ENCODE results near the gene RAB11FIP4.

Gene RAB11FIP4

DNA sequence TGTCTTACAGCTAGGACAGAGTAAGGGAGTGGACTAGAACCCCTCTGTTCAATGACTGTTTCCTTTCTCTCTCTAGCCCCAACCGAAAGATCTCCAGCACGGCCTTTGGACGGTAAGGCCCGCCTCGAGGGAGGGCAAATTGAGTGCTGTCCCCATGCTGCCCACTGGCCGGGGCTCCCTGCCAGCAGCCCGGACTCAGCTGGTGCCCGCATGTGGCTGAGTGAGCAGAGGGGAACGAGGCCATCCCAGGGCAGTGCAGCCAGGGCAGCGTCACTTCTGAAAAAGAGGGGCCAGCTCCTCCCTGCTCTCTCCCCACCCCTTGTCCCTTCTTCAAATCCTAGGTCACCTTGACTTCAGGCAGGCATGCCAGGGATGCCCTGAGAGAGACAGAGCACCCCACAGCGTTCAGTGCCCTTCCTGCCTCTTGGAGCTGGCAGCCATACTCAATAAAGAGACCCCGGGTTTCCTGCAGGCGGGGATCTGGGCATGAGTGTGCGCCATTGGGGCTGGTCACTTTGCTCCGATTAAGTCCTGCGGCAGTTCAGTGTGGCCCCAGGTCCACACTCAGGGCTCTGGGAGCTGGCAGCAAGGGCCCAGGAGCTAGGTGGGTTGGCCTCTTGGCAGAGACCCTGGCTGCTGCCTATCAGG is 130.9 kb downstream of the RAB11FIP4 start:
- no peak overlapping the region for H3K4me2 ChIP-seq (ENCODE audit: insufficient read depth, low read length)
- no peak for ATAC-seq (ENCODE audit: insufficient read depth, low read depth)

GRCh38 chr17:31522987-31523495 is 131.6 kb downstream of the RAB11FIP4 start:
- no peaks in the 10 kb centered on the region for H3K27me3 ChIP-seq (ENCODE audit: insufficient read depth, low read length, poor library complexity)
- no peak overlapping the region for H3K4me2 ChIP-seq (ENCODE audit: insufficient read depth, low read length)
- no peak overlapping the region for H3K27ac ChIP-seq (ENCODE audit: low read length)
- no peaks in the 10 kb centered on the region for H3K79me2 ChIP-seq (ENCODE audit: insufficient read depth, low read length)
- H3K36me3 ChIP-seq (ENCODE audit: insufficient read depth, low read length): no peaks in the 10 kb centered on the region
- no peak overlapping the region for H3K9ac ChIP-seq (ENCODE audit: low read depth, low read length)
- no peaks in the 10 kb centered on the region for H4K20me1 ChIP-seq (ENCODE audit: insufficient read depth, low read length)
- peaks cover 12% of the 10 kb centered on the region for H3K9me3 ChIP-seq (ENCODE audit: insufficient read depth, low read length, severe bottlenecking)
- TF ChIP-seq, protein P1, sequence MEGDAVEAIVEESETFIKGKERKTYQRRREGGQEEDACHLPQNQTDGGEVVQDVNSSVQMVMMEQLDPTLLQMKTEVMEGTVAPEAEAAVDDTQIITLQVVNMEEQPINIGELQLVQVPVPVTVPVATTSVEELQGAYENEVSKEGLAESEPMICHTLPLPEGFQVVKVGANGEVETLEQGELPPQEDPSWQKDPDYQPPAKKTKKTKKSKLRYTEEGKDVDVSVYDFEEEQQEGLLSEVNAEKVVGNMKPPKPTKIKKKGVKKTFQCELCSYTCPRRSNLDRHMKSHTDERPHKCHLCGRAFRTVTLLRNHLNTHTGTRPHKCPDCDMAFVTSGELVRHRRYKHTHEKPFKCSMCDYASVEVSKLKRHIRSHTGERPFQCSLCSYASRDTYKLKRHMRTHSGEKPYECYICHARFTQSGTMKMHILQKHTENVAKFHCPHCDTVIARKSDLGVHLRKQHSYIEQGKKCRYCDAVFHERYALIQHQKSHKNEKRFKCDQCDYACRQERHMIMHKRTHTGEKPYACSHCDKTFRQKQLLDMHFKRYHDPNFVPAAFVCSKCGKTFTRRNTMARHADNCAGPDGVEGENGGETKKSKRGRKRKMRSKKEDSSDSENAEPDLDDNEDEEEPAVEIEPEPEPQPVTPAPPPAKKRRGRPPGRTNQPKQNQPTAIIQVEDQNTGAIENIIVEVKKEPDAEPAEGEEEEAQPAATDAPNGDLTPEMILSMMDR (IDR thresholded peaks at IDR 0.05; ENCODE audit: borderline replicate concordance, extremely low read depth, low read length, poor library complexity, severe bottlenecking): no peak
- no peak overlapping the region for H2AFZ ChIP-seq (ENCODE audit: low read depth, low read length)
- no peaks in the 10 kb centered on the region for H3K4me1 ChIP-seq (ENCODE audit: insufficient read depth, low read length)
- no peak for DNase-seq
- no peak overlapping the region for H3K4me3 ChIP-seq (ENCODE audit: low read depth in 1 of 2, low read length in 2 of 2)
- no peak for ATAC-seq (ENCODE audit: insufficient read depth, low read depth)

More for the DNA sequence above, 130.9 kb downstream of the RAB11FIP4 start:
- no peak for DNase-seq
- H3K9me3 ChIP-seq (ENCODE audit: insufficient read depth, low read length, severe bottlenecking): peaks cover 12% of the 10 kb centered on the region
- H3K9ac ChIP-seq (ENCODE audit: low read depth, low read length): no peak overlapping the region
- H3K27ac ChIP-seq (ENCODE audit: low read length): no peak overlapping the region
- H3K79me2 ChIP-seq (ENCODE audit: insufficient read depth, low read length): no peaks in the 10 kb centered on the region
- H3K27me3 ChIP-seq (ENCODE audit: insufficient read depth, low read length, poor library complexity): no peaks in the 10 kb centered on the region
- H3K36me3 ChIP-seq (ENCODE audit: insufficient read depth, low read length): no peaks in the 10 kb centered on the region
- H3K4me3 ChIP-seq (ENCODE audit: low read depth in 1 of 2, low read length in 2 of 2): no peak overlapping the region
- TF ChIP-seq, protein P1 (IDR thresholded peaks at IDR 0.05; ENCODE audit: borderline replicate concordance, extremely low read depth, low read length, poor library complexity, severe bottlenecking): no peak
- TF ChIP-seq EZH2 (IDR thresholded peaks at IDR 0.05; ENCODE audit: borderline replicate concordance, low read depth, low read length, severe bottlenecking): no peak
- H3K4me1 ChIP-seq (ENCODE audit: insufficient read depth, low read length): no peaks in the 10 kb centered on the region
- no peak overlapping the region for H2AFZ ChIP-seq (ENCODE audit: low read depth, low read length)
- no peaks in the 10 kb centered on the region for H4K20me1 ChIP-seq (ENCODE audit: insufficient read depth, low read length)

- Histone ChIP-seq H2AFZ (ENCODE audit: low read depth, low read length) (no peak overlapping the region), H3K79me2 (ENCODE audit: insufficient read depth, low read length) (no peaks in the 10 kb centered on the region), H3K4me2 (ENCODE audit: insufficient read depth, low read length) (no peak overlapping the region), H3K4me3 (ENCODE audit: low read depth in 1 of 2, low read length in 2 of 2) (no peak overlapping the region), H3K27me3 (ENCODE audit: insufficient read depth, low read length, poor library complexity) (no peaks in the 10 kb centered on the region), H3K27ac (ENCODE audit: low read length) (no peak overlapping the region), H3K9me3 (ENCODE audit: insufficient read depth, low read length, severe bottlenecking) (peaks cover 12% of the 10 kb centered on the region), H4K20me1 (ENCODE audit: insufficient read depth, low read length) (no peaks in the 10 kb centered on the region), H3K9ac (ENCODE audit: low read depth, low read length) (no peak overlapping the region), H3K4me1 (ENCODE audit: insufficient read depth, low read length) (no peaks in the 10 kb centered on the region), H3K36me3 (ENCODE audit: insufficient read depth, low read length) (no peaks in the 10 kb centered on the region)
- ATAC-seq (ENCODE audit: insufficient read depth, low read depth): no peak
- TF ChIP-seq, protein P1 (IDR thresholded peaks at IDR 0.05; ENCODE audit: borderline replicate concordance, extremely low read depth, low read length, poor library complexity, severe bottlenecking): no peak
- TF ChIP-seq EZH2 (IDR thresholded peaks at IDR 0.05; ENCODE audit: borderline replicate concordance, low read depth, low read length, severe bottlenecking): no peak
- no peak for DNase-seq
Measured at GRCh38 chr17:31523862-31524730, 132.6 kb downstream of the RAB11FIP4 start.
